GM06990 (cell line): ENCODE measurements around the gene DRD3.

ENCODE experiments used
- DNase-seq: peaks from one replicate; pipeline ENCODE4 v3.0.0-alpha.2; 2011; ENCODE audit not compliant: insufficient read length; ENCODE audit errors: extremely low read depth
- H3K27me3 ChIP-seq: replicated peaks from 2 replicates; pipeline ENCODE4 v1.6.0; 2011; ENCODE audit warnings: low read length; ENCODE audit not compliant: control insufficient read depth, insufficient read depth
- H3K36me3 ChIP-seq: 2 replicates; pipeline ENCODE4 v1.5.1; 2011; ENCODE audit warnings: low read length; ENCODE audit not compliant: control insufficient read depth, insufficient read depth
- H3K4me3 ChIP-seq: replicated peaks from 2 replicates; pipeline ENCODE4 v1.5.1; 2011; ENCODE audit warnings: low read depth, mild to moderate bottlenecking, control low read depth, low read length
- TF ChIP-seq, protein P1 (sequence below): IDR thresholded peaks from 2 replicates; pipeline ENCODE4 v1.5.1; 2011; ENCODE audit warnings: low read length, control low read depth, mild to moderate bottlenecking, inconsistent platforms; ENCODE audit not compliant: insufficient read depth, poor library complexity, severe bottlenecking

The DRD3 gene

GRCh38 chr3:114111060-114111770 lies 67.6 kb downstream of the DRD3 start:
- no peaks in the 10 kb centered on the region; the same call in 1 of the 2 replicates for H3K27me3 ChIP-seq
- TF ChIP-seq, protein P1, sequence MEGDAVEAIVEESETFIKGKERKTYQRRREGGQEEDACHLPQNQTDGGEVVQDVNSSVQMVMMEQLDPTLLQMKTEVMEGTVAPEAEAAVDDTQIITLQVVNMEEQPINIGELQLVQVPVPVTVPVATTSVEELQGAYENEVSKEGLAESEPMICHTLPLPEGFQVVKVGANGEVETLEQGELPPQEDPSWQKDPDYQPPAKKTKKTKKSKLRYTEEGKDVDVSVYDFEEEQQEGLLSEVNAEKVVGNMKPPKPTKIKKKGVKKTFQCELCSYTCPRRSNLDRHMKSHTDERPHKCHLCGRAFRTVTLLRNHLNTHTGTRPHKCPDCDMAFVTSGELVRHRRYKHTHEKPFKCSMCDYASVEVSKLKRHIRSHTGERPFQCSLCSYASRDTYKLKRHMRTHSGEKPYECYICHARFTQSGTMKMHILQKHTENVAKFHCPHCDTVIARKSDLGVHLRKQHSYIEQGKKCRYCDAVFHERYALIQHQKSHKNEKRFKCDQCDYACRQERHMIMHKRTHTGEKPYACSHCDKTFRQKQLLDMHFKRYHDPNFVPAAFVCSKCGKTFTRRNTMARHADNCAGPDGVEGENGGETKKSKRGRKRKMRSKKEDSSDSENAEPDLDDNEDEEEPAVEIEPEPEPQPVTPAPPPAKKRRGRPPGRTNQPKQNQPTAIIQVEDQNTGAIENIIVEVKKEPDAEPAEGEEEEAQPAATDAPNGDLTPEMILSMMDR, result no peak
- H3K36me3 ChIP-seq, result no peaks in the 10 kb centered on the region
- no peak overlapping the region for H3K4me3 ChIP-seq
- DNase-seq, result no peak

GRCh38 chr3:114110439-114110838 lies 68.4 kb downstream of the DRD3 start:
- DNase-seq, result no peak
- TF ChIP-seq, protein P1, result no peak
- no peaks in the 10 kb centered on the region; the same call in 1 of the 2 replicates for H3K27me3 ChIP-seq
- no peaks in the 10 kb centered on the region for H3K36me3 ChIP-seq
- H3K4me3 ChIP-seq, result no peak overlapping the region

- no peak for DNase-seq
- TF ChIP-seq, protein P1, result no peak
- Histone ChIP-seq H3K27me3 (no peaks in the 10 kb centered on the region; the same call in 1 of the 2 replicates), H3K4me3 (no peak overlapping the region), H3K36me3 (no peaks in the 10 kb centered on the region)
Measured at GRCh38 chr3:114108137-114108536, 70.7 kb downstream of the DRD3 start.

DNA sequence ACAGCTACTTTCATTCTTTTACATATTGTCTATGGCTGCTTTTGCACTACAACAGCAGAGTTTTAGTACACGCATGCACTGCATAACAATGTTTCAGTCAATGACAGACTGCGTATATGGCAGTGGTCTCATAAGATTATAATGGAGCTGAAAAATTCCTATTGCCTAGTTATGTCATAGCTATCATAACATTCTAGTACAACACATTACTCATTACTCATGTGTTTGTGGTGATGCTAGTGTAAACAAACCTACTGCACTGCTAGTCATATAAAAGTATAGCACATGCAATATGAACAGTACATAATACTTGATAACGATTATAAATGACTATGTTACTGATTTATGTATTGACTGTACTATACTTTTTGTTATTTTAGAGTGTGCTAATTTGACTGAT lies 74.4 kb downstream of the DRD3 start:
- TF ChIP-seq, protein P1, result no peak
- no peak for DNase-seq
- no peak overlapping the region for H3K4me3 ChIP-seq
- no peaks in the 10 kb centered on the region for H3K36me3 ChIP-seq
- H3K27me3 ChIP-seq, result no peaks in the 10 kb centered on the region; the same call in 1 of the 2 replicates

- no peaks in the 10 kb centered on the region for H3K36me3 ChIP-seq
- TF ChIP-seq, protein P1, result no peak
- H3K27me3 ChIP-seq, result no peaks in the 10 kb centered on the region; the same call in 1 of the 2 replicates
- H3K4me3 ChIP-seq, result no peak overlapping the region
- no peak for DNase-seq
Measured at GRCh38 chr3:114103858-114104257, 75.0 kb downstream of the DRD3 start.

DNA sequence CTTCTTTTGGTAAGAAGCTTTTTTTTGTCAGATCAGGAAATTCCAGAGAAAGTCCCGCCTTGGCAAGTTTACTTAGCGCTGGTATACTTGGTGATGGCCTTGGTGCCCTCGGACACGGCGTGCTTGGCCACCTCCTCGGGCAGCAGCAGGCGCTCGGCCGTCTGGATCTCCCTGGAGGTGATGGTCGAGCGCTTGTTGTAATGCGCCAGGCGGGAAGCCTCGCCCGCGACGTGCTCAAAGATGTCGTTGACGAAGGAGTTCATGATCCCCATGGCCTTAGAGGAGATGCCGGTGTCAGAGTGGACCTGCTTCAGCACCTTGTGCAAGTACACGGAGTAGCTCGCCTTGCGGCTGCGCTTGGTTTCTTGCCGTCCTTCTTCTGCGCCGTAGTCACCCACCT lies 75.7 kb downstream of the DRD3 start:
- Histone ChIP-seq H3K27me3 (no peaks in the 10 kb centered on the region; the same call in 1 of the 2 replicates), H3K36me3 (no peaks in the 10 kb centered on the region), H3K4me3 (no peak overlapping the region)
- TF ChIP-seq, protein P1, result no peak
- DNase-seq, result peak; percentile 3
